NCI-H82 treated with DMSO at 0.1 percent for 48 hours (cell line): Measurements from ENCODE around the gene RAB6C.
"Not testable (repeated sequence)": the region's sequence is repeated elsewhere in the genome, so short reads cannot be mapped to it uniquely, and the experiment has no call there.

Source experiments
- DNase-seq: peaks from one replicate; lab custom pipeline; 2025; ENCODE audit not compliant: unreplicated experiment; lab: John Stamatoyannopoulos, UW

Gene RAB6C

DNA sequence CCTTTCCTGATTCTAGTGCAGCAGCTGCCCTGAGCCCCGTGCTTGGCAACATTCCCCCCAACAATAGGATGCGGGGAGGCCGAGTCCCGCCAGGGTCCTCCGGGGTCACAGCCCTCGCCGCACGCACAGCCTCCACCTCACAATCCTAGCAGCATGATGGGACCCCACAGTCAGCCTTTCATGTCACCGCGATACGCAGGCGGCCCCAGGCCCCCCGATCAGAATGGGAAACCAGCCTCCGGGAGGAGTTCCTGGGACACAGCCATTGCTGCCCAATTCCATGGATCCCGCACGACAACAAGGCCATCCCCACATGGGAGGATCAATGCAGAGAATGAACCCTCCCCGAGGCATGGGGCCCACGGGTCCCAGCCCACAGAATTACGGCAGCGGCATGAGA, 13.7 kb downstream of the RAB6C start:
- DNase-seq = not testable (repeated sequence)

DNA sequence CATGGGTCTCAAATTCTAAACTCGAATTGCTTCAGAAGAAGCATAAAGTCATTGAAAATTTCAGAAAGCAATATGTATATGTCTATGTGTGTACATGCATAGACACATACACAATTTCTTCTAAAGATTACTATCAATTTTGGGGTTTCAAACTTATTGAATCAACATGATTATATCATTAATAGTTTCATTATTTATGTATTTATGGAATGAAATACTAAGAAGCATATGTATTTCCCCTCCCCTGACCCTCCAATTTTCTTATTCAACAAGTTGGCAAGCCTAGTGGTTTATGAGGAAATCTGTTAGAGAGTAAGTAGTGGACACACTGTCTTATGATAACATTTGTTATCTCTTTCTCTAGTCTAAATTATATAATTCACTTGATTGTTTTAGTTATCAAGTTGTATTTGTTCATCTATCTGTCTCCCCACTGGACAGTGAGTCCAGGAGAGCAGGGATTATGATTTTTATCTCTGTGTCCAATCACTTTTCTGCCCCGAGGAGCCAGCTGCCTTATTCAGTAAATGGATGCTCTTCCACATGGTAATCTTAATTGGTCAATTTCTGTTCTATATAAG, 17.3 kb downstream of the RAB6C start:
- not testable (repeated sequence) for DNase-seq

DNA sequence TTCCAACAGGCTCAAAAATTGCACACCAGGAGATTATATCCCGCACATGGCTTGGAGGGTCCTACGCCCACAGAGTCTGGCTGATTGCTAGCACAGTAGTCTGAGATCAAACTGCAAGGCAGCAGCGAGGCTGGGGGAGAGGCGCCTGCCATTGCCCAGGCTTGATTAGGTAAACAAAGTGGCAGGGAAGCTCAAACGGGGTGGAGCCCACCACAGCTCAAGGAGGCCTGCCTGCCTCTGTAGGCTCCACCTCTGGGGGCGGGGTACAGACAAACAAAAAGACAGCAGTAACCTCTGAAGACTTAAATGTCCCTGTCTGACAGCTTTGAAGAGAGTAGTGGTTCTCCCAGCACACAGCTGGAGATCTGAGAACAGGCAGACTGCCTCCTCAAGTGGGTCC, 19.3 kb downstream of the RAB6C start:
- not testable (repeated sequence) for DNase-seq

DNA sequence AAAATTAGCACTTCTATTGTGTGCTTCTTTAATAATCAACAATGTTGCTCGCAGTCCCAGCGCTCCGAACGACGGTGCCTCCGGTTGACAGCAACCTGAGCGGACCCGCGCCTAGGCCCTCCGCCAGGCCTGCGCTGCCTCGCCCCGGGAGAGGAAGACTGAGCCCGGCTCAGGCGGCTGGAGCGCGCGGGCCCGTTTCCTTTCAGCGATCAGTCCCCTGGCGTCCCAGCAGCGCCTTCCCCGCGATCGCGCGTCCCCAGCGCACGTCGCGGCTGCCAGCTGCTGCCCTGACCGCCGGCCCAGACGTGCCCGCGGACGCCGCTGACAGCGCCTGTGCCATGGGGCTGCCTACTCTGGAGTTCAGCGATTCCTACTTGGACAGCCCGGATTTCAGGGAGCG, 26.4 kb downstream of the RAB6C start:
- DNase-seq = not testable (repeated sequence)

DNA sequence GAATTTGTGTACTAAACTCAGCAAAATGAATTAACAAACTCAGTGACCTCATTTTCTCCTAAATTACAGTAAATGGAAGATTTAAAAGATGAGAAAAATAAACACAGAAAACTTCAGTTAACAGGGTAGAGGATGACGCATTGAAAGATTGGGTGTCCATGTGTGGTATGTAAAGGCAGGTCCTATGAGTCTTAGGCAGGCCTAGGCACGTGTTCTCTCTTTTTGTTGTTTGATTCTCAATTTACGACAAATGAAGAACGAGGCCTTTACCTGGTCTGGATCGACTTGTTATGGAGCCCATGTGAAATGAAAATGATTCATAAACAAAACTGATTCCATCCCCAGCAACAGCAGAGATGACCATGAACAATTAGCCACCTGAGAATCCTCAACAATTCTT, 37.2 kb downstream of the RAB6C start:
- DNase-seq = not testable (repeated sequence)

DNA sequence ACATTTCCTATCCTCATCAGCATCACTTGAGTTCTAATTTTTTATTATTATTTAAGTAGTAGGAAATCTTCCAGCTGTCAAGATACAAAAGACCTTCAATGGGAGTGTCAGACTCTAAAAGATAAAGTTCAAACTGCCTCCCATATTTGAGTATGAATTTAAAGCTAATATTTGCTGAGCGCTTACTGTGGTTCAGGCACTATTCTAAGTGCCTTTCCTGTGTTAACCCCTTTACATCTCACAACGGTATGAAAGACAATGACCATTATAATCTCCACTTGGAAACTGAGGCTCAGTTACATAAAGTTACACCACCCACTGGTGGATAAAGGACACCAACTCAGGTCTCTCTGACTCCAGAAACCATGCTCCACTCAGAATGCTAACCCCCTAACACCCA, 39.9 kb downstream of the RAB6C start:
- no peak for DNase-seq

DNA sequence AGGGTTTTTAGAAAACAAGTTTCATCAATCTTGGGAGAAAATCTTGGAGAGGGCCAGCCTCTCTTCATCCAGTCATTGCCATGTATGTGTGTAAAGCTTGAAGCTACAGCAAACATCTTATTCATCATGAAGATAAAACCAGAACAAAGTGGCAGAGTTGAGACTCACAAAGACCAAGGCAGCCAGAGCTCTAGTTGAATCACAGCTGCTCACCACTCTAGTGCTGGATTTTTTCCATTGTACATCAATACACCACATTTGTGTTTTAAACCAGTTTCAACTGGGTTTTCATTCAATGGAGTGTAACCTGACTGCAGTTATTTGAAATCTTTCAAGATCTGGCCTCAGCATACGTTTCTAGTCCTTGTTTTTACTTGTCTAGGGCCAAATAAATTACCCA, 40.6 kb downstream of the RAB6C start:
- DNase-seq = not testable (repeated sequence)

DNA sequence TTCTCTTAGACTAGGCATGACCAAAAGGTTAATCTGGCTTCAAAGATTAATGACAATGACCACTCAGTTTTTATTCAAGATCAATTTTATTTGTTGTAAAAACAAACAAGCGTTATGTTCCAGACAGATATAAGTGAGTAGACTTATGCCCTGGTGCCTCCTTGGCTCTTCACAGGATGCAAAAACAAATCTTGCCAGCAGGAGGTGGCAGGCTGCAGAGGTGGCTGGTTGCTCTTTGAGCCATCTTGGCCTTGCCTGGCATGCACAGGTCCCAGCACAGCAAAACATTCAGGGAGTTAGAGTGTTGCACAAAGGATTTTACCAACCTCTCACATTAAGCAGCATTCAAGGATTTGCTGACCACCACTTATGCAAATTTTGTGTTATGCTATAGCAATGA, 46.5 kb downstream of the RAB6C start:
- DNase-seq = not testable (repeated sequence)
